Measurements from ENCODE around the gene PRKCE.
A peak's percentile ranks its signal among the peaks of the same experiment; 100 is the strongest.

Gene PRKCE

DNA sequence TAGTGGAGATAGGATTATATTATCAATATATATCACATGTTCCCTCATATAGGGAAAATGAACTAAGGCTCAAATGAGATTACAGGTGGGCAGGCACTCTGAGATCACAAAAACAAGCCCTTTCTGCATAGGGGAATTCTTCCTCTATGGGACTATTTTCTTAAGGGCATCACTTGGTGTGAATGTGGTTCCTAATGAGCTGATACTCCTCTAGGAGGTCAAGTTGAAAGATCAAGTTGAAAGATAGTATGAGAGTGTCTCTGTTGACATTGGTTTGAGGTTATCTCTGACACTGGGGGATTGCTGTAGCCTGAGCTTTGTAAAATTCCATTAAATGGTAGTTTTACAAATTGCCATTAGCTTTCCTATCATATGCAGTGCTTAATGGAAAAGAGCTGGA, 270.4 kb downstream of the PRKCE start:
- DNase-seq, result no peak

DNA sequence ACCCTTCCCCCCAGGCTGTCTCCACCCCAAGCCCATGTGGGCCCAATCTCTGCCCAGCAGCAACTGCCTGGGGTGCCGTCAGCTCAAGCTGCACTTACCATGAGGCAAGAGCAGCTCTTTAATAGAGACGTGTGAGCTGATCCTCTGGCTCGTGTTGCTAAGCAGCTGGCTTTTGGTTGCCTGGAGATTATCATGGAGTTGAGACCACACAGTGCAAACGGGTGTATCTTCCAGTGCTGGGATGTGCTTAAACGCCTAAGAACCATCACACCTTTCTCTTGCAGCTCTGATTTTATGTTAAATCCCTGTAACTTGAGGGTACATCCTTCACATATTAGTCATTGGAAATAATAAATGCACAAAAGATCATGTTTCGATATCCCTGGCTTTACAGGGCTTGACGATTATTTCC, 271.1 kb downstream of the PRKCE start:
- no peak for DNase-seq

DNA sequence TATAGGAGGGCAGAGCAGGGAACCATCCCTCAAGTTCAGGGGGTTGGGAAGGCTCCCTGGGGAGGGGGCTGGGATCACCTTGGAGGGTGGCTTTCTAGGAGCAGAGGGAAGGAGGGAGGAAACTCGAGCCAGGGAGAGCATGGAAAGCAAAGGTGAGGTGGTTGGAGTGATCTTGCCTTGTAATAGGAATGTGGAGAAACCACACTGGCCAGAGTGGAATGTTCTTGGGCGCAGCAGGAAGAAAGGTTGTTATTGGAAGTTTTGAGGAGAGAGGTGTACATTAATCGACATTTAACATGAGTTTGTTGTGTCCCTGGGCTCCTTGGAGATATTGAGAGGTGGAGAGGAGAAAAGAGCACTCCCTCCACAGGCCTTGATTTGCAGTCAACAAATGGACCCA, 272.2 kb downstream of the PRKCE start:
- DNase-seq, result no peak

GRCh38 chr2:45925026-45925425, 273.6 kb downstream of the PRKCE start:
- DNase-seq, result no peak

DNA sequence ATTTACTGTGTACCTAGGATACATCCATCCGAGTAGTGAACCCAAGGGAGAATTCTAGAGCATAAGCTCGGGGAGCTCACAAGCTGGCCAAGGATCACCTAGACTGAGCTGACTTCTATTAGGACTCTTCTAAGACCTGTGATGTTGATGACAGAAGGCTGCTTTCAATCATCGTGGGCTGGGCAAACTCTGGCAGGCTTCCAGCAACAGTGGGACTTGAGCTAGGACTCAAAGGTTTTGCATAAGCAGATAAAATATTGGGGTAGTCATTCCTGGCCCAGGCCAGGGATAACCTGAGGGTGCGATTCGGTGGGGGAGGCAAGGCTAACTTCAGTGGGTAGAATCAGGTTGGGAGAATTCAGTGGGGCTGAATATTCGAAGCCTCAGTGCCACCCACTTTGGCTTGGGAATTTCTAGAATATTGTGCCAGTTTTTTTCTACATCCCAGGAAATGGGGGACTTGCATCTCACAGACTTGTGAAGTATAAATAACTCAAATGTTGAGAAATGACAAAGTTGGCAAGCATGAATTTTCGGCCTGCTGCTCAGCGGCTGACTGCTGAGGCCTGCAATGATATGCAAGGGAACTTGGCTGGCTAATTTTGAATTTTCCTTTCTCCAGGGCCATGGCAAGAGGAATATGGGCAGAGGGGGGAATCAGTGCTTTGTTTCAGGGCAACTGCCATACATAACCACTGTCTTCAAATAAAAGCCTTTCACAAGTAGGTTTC, 274.3 kb downstream of the PRKCE start:
- no peak for DNase-seq

GRCh38 chr2:45928946-45929345, 277.5 kb downstream of the PRKCE start:
- no peak for DNase-seq

DNA sequence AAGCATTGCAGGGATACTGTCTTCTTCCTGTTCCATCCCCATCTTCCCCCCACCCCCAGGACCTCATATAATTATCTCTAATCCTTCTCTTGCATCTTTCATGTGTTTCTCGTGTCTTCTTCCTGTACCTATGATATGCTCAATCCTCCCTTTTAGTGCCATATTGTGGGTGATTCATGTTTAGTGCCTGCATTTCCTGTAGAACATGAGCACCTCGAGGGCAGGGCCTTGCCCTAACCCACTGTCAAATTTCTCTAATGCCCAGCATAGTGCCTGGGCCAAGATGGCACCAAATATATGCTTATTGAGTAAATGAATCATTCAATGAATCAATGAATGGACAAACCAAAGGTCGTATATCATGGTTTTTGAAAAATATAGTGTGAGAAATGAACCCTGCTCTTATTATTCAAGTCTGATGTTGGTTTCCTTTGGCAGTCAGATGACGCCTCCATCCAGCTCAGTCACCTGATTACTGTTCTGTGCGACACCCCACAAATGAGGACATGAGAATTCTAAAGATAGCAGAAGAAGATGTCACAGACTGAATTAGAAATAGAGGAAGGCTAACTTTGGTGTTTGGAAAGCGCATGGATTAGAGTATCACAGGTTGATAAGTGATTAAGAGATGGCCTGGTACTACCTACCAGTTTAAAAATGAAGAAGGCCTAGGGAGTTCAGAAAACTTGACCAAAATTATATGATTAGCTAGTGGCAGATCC, 278.4 kb downstream of the PRKCE start:
- DNase-seq, result no peak

DNA sequence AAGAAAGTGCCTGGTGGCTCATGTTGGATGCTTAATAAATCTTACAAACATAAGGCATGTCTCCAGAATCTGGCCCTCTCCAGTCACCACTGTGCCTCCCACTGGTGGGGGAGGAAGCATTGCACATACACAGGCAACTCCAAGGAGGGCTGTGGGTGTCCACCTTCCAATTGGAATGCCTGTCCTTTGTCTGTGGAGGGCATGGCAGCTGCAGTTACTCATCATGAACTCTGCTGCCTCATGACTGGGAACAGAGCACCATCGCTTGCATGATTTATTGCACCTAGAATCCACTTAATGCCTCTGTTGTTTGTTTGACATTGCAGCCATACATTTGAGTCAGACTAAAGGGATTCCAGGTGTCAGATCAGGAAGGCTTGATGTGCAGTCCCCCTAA, 278.9 kb downstream of the PRKCE start:
- DNase-seq, result no peak

- no peak for DNase-seq
Measured at GRCh38 chr2:45932278-45932975, 281.0 kb downstream of the PRKCE start.

DNA sequence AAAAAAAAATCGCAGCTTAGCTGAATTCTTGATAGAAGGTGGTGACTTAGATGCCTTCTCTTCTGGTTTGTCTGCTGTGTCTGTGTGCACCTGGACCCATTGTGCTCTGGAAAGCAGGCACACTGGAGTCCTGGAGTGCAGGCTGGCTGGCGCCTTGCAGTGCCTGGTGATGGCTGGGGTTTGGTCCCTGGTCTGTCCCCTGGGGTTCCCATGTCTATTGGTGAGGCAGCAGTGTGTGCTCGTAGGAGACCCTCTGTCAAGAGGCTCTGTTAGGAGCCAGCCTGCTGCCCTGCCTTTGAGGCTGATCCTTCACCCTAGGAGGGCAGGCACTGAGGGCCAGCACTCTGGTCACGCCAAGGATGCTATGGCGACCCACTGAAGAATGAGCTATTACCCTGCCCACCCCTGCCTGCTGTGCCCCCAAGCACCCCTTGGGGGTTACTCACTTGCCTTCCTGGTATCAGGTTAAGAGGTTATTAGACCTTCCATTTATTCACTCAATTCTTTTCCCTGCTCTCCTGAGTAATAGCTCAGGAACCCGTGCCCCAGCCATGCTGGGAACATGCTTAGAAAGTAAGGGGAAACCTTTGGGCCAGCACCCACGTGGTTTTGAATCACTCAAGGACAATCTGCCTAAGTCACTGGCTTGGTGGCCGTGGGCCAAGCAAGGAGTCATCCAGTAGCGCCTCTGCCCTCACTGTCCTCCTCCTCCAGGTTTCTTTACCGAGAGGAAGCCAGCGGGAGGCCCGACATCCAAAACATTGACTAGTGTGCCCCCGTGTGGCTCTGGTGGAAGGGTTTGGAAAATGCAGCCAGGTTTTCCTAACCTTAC, 284.5 kb downstream of the PRKCE start:
- DNase-seq, result peak; percentile 57 to 67

- DNase-seq, result no peak
Measured at GRCh38 chr2:45936623-45936979, 285.1 kb downstream of the PRKCE start.

DNA sequence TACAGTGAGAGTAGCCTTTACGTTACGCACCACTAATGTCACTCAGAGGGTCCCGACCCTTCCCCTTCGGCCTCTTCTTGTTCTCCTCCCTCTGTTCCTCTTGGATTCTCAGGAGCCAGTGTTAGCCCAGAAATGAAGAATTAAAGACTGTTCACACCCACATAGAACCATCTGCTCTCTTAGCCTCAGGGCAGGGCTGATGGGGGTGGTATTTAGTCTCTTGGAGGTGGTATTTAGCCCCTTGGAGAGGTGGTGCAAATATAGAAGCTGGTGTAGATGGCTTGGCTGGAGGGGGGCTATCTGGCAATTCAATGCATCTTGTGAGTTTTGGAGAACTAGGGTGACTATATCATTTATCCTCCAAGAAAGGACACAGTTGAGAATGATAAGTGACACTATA, 286.5 kb downstream of the PRKCE start:
- DNase-seq, result no peak

DNA sequence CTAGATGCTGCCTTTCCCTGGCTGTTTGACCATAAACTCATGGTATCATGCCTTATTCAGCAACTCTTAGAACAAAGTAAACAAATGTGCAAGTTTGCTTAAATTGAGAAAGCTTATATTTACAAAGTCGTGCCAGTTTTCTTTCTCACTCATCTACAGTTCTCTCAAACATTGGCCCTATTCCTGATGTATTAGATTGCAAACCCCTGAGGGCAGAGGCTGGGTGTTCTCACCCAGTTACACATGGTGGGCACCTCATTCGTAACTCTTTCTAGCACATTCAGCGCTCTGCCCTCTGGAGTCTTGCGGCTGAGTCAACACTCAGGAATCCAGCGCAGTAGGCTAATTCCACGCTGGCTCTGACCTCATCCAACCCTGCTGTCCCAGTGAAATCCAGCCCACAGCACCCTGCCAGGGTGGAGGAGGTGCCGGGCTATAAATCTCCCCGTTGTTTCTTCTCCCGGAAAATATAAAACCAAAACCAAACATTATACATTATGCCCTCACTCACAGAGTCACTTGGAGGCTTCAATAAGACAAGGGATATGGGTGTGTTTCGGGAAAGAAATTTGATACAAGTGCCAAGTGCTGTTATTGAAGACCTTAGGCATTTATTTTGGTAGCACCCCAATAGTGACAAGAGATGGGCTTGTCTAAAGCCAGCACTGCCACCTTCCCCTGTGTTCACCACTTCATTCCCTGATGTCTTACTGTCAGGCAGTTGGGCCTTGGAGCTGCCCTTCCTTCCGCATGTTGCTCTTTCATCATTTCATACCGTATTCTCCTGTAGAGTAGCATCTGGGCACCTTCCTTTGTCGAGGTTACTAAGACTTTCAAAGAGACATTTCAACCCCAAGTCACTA, 287.4 kb downstream of the PRKCE start:
- no peak for DNase-seq

DNA sequence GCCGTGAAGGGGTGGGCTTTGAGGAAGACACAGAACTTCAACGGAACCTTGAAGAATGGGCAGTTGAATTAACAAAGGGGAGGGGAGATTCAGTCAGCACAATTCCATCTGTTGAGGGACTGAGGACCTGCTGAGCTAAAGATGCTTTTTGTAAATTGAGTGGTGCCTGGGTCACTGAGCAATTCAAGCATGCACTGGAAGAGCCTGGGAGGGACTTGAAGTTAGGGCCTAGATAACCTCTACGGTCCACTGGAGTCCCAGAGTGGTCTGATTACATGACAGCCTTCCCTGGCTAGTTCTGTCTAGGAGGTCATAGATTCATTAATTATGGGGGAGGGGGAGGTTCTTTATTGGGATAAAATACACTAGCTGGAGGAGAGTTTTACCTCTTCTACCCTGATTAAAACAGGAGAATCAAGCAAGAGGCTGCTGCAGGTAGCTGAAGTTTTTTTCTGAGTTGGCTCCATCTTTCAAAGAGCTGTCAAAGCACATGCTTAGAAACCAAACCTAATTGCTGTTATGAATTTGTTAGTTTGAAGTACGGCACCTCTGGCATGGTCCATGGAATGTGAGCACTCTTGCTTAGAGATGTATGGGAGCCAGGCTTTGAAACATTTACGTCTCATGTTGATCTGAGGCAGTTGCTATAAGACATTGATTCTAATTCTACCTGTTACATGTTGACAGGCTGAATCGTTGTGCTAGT, 290.2 kb downstream of the PRKCE start:
- no peak for DNase-seq

DNA sequence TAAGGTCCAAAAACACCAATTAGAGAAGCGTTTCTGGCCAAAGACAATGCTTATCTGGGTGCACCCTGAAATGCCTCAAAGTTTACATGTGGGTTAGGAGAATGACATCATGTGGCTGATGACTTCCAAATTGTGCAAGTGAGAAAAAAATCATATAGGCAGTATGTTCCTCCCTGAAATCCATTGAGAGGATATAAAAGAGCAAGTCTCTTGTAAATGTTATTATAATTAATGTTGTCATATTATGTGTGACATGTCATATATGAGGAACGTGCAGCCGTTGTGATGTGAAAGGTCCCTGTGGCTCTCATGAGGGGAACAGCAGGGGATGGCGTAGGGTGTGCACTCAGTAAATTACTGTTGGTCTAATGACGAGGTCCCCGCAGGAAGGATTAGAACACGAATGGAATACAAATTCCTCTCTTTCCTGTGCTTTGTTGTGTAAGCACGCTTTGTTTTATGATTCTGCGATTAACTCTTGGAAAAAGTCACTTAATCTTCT, 290.8 kb downstream of the PRKCE start:
- no peak for DNase-seq

DNA sequence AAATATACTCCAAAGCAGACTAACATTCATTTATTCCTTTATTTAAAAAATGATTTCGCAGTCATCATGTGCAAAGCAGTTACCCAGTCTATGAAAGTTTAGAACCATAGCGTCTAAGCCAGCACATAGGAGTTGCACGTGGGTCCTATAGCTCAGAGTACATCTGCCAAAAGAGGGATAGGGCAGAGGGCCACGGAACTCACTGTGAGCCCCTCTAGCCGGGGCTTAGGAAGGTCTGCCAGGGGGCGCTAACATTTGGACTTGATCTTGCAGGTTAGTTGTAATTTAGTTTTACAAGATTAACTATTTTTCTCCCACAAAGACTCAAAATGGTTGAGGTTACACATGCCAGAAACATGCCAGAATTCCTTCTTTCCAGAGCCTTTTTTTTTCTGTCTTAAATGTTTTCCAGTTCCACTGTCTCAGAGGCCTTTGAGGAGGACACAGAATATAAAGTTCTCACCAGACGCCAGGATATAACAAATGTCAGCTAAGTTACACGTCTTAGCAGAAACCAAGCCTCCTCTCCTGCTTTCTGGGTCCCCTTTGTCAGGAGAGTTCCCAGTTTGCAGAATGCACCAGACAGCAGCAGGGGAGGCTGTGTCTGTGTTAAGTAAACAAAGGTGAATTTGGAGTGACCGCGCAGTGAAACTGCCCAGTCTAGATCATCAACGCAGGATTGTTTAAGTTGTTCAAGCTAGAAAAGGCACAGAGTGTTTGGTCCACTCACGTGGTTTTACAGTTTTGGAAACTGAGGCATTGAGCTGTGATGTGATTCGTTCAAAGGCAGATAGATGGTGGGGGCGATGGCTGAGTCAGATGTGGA, 292.0 kb downstream of the PRKCE start:
- no peak for DNase-seq

- DNase-seq, result no peak
Measured at GRCh38 chr2:45944074-45944473, 292.6 kb downstream of the PRKCE start.

DNA sequence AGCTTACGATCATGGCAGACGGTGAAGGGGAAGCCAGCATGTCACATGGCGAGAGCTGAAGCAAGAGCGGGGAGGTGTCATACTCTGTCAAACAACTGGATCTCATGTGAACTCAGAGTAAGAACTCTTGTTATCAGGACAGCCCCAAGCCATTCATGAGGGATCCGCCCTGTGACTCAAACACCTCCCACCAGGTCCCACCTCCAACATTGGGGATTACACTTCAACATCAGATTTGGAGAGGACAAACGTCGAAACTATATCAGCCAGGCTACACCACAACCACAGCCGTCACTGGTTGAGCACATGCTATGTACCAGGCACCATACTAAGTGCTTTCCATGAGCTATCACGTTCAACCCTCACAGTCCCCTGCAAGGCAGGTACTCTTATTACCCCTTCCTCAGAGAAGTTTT, 293.8 kb downstream of the PRKCE start:
- no peak for DNase-seq

GRCh38 chr2:45946023-45946422, 294.5 kb downstream of the PRKCE start:
- no peak for DNase-seq

GRCh38 chr2:45950606-45951005, 299.1 kb downstream of the PRKCE start:
- no peak for DNase-seq
